K562 (cell line): ENCODE data around the gene PDCD10. TPM values are rescaled to one million over a fixed set of nuclear protein-coding genes. Genes with fewer than 3 reads are reported as not detected.

Experiments
- ARID1B ChIP-seq: fragments of 450-650 bp; IDR thresholded peaks from 2 replicates; pipeline ENCODE4 v1.6.1; 2016; ENCODE audit warnings: antibody characterized with exemption, mild to moderate bottlenecking, inconsistent platforms
- ELF1 ChIP-seq: fragments of 200-800 bp; sonication (Bioruptor generic); IDR thresholded peaks from 2 replicates; pipeline ENCODE4 v1.6.1; 2016; ENCODE audit warnings: missing genetic modification characterization, missing compliant biosample characterization
- EP300 ChIP-seq: IDR thresholded peaks from 2 replicates; pipeline ENCODE4 v1.6.1; 2012; ENCODE audit warnings: low read length, improper control_type of control experiment
- HDAC6 ChIP-seq: IDR thresholded peaks from 2 replicates; pipeline ENCODE4 v1.6.1; 2012; ENCODE audit warnings: low read depth, mild to moderate bottlenecking, control low read depth, inconsistent platforms, low read length, moderate library complexity
- IRF9 ChIP-seq: fragments of 450-650 bp; IDR thresholded peaks from 2 replicates; pipeline ENCODE4 v1.6.1; 2016; ENCODE audit warnings: missing biosample characterization, missing genetic modification characterization
- JUND ChIP-seq, 2 experiments: IDR thresholded peaks; 2 replicates in 1 of 2; 3 replicates in 1 of 2; pipeline ENCODE4 v1.6.1; 2011; ENCODE audit warnings: borderline replicate concordance in 2 of 2, low read depth in 2 of 2, low read length in 2 of 2, improper control_type of control experiment in 1 of 2, missing biosample characterization in 1 of 2, missing genetic modification characterization in 1 of 2, missing genetic modification reagents in 1 of 2
- MAFG ChIP-seq: fragments of 450-650 bp; conservative IDR thresholded peaks from 2 replicates; pipeline ENCODE4 v1.6.1; 2016; ENCODE audit warnings: missing genetic modification characterization, missing compliant biosample characterization
- NONO ChIP-seq, 2 experiments: fragments of 200-400 bp in 1 of 2; fragments of 450-650 bp in 1 of 2; formaldehyde crosslinking in 1 of 2; IDR thresholded peaks; 2 replicates each; pipeline ENCODE4 v1.6.1; 2017; ENCODE audit warnings: low read depth in 2 of 2, mild to moderate bottlenecking in 2 of 2, moderate library complexity in 2 of 2, low read length in 1 of 2
- SREBF2 ChIP-seq: sonication (generic); formaldehyde crosslinking; IDR thresholded peaks from 2 replicates; pipeline ENCODE4 v1.4.0; 2020; ENCODE audit warnings: mild to moderate bottlenecking, missing genetic modification reagents
- ZNF224 ChIP-seq: sonication (generic); formaldehyde crosslinking; IDR thresholded peaks from 2 replicates; pipeline ENCODE4 v1.8.0; 2022; ENCODE audit warnings: mild to moderate bottlenecking, missing genetic modification reagents
- ZNF384 ChIP-seq: IDR thresholded peaks from 2 replicates; pipeline ENCODE4 v1.6.1; 2012; ENCODE audit warnings: low read depth, low read length, improper control_type of control experiment
- ZNF449 ChIP-seq: fragments of 250-450 bp; sonication (Bioruptor Pico); IDR thresholded peaks from 2 replicates; pipeline ENCODE4 v1.8.0; 2022; ENCODE audit warnings: moderate library complexity, mild to moderate bottlenecking, inconsistent platforms
- ZNF512 ChIP-seq: IDR thresholded peaks from 2 replicates; pipeline ENCODE4 v1.6.1; 2016; ENCODE audit warnings: missing genetic modification characterization, missing compliant biosample characterization
- ZNF592 ChIP-seq: fragments of 450-650 bp; IDR thresholded peaks from 2 replicates; pipeline ENCODE4 v1.6.1; 2017; ENCODE audit warnings: antibody characterized with exemption, mild to moderate bottlenecking
- ZNF695 ChIP-seq: fragments of 450-650 bp; formaldehyde crosslinking; IDR thresholded peaks from 2 replicates; pipeline ENCODE4 v1.4.0; 2020; ENCODE audit warnings: mild to moderate bottlenecking, moderate library complexity
- polyA plus RNA-seq, 8 experiments: library from polyadenylated mRNA; depleted of rRNA in 4 of 8; stranded (reverse) in 5 of 8; unstranded in 3 of 8; fragments of >200 nt; fragmentation: Nextera tagmentation in 2 of 8; fragmentation: Illumina TruSeq in 1 of 8; extraction: Ambion mirVana in 2 of 8; extraction: Trizol in 1 of 8; gene quantifications; 2 replicates each; pipeline versions ENCODE4 v1.2.1 to v1.2.3, GENCODE V29; 2011 to 2014; ENCODE audit warnings: inconsistent platforms in 1 of 8, missing spikeins in 1 of 8
- total RNA-seq, 7 experiments: library from RNA; depleted of rRNA in 6 of 7; stranded (reverse); fragments of >200 nt in 6 of 7; fragmentation: Illumina TruSeq in 2 of 7; extraction: Trizol in 2 of 7; gene quantifications; 2 replicates each; pipeline versions ENCODE4 v1.2.1 to v1.2.3, GENCODE V29; 2011 to 2021; ENCODE audit warnings: low replicate concordance in 1 of 7
- TF ChIP-seq, protein P1 (sequence below): sonication (generic); formaldehyde crosslinking; IDR thresholded peaks from 2 replicates; pipeline ENCODE4 v1.8.0; 2022; ENCODE audit warnings: missing genetic modification reagents, mild to moderate bottlenecking, borderline replicate concordance

The PDCD10 gene
- total and polyA plus RNA-seq, 9 of the 15 experiments (the other 6 are each of a cell fraction or from before 2014, with no cell fraction given): 121 to 476 (median 232) TPM

GRCh38 chr3:167728632-167729323 is 5.9 kb downstream of the PDCD10 start (continued):
- TF ChIP-seq, protein P1, sequence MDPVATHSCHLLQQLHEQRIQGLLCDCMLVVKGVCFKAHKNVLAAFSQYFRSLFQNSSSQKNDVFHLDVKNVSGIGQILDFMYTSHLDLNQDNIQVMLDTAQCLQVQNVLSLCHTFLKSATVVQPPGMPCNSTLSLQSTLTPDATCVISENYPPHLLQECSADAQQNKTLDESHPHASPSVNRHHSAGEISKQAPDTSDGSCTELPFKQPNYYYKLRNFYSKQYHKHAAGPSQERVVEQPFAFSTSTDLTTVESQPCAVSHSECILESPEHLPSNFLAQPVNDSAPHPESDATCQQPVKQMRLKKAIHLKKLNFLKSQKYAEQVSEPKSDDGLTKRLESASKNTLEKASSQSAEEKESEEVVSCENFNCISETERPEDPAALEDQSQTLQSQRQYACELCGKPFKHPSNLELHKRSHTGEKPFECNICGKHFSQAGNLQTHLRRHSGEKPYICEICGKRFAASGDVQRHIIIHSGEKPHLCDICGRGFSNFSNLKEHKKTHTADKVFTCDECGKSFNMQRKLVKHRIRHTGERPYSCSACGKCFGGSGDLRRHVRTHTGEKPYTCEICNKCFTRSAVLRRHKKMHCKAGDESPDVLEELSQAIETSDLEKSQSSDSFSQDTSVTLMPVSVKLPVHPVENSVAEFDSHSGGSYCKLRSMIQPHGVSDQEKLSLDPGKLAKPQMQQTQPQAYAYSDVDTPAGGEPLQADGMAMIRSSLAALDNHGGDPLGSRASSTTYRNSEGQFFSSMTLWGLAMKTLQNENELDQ (CRISPR knock-in tag): no peak
- TF ChIP-seq ZNF512: no peak
- TF ChIP-seq HDAC6: no peak
- no peak for TF ChIP-seq IRF9 (tag)
- TF ChIP-seq NONO (IDR thresholded peaks at IDR 0.05; ENCODE audit: low read depth in 2 of 2, low read length in 1 of 2): no peak
- no peak for TF ChIP-seq ZNF449 (CRISPR knock-in tag)
- no peak for TF ChIP-seq ZNF384
- TF ChIP-seq ELF1 (tag): no peak
- no peak for TF ChIP-seq JUND (IDR thresholded peaks at IDR 0.05; ENCODE audit: borderline replicate concordance, low read depth, low read length)
- TF ChIP-seq JUND (tag; IDR thresholded peaks at IDR 0.05; ENCODE audit: borderline replicate concordance, low read depth, low read length): peak; percentile 20; the same call in 1 of the 3 replicates
- TF ChIP-seq ARID1B: peak; percentile 77
- TF ChIP-seq ZNF695 (CRISPR knock-in tag): no peak
- TF ChIP-seq EP300: peak; percentile 38; the same call in 1 of the 2 replicates
- no peak for TF ChIP-seq SREBF2 (CRISPR knock-in tag)
- no peak for TF ChIP-seq ZNF592
- no peak for TF ChIP-seq ZNF224 (CRISPR knock-in tag)
- TF ChIP-seq MAFG: peak; percentile 29; the same call in 1 of the 2 replicates
